Fibroblast of lung (primary cell): ENCODE measurements around the gene CCNL1. TPM values are rescaled to one million over a fixed set of nuclear protein-coding genes. Genes with fewer than 3 reads are reported as not detected.
A peak's percentile ranks its signal among the peaks of the same experiment; 100 is the strongest.

Experiments
- DNase-seq, 2 donors: peaks; one replicate each; pipeline versions ENCODE4 v3.0.0 to v3.0.0-alpha.2; 2010; ENCODE audit warnings: low read depth in 2 of 2
- H2AFZ ChIP-seq: 2 replicates; pipeline ENCODE4 v1.5.1; 2012; ENCODE audit warnings: low read length, control low read depth, inconsistent platforms
- H3K27ac ChIP-seq: 2 replicates; pipeline ENCODE4 v1.5.1; 2011; ENCODE audit warnings: low read length, control low read depth; ENCODE audit not compliant: insufficient read depth
- H3K27me3 ChIP-seq: 2 replicates; pipeline ENCODE4 v1.5.1; 2011; ENCODE audit warnings: mild to moderate bottlenecking, low read length; ENCODE audit not compliant: control insufficient read depth, insufficient read depth
- H3K36me3 ChIP-seq: 2 replicates; pipeline ENCODE4 v1.5.1; 2011; ENCODE audit warnings: low read length; ENCODE audit not compliant: control insufficient read depth, insufficient read depth
- H3K4me1 ChIP-seq: 2 replicates; pipeline ENCODE4 v1.5.1; 2011; ENCODE audit warnings: low read length; ENCODE audit not compliant: control insufficient read depth, insufficient read depth; ENCODE audit errors: extremely low read depth
- H3K4me2 ChIP-seq: 2 replicates; pipeline ENCODE4 v1.5.1; 2011; ENCODE audit warnings: low read length, control low read depth; ENCODE audit not compliant: insufficient read depth; ENCODE audit errors: extremely low read depth
- H3K4me3 ChIP-seq, 4 experiments: fragments of 200-600 bp in 1 of 4; sonication (generic) in 1 of 4; replicated peaks in 1 of 4; 2 replicates each; pipeline ENCODE4 v1.5.1; 2011 to 2016; ENCODE audit warnings: low read length in 4 of 4, low read depth in 3 of 4, mild to moderate bottlenecking in 3 of 4, control low read depth in 2 of 4, inconsistent platforms in 1 of 4, mixed read lengths in 1 of 4; ENCODE audit not compliant: insufficient read depth in 1 of 4; ENCODE audit errors: control extremely low read depth in 1 of 4
- H3K79me2 ChIP-seq: 2 replicates; pipeline ENCODE4 v1.5.1; 2012; ENCODE audit warnings: mild to moderate bottlenecking, low read length, inconsistent platforms; ENCODE audit not compliant: control insufficient read depth, insufficient read depth
- H3K9ac ChIP-seq: 2 replicates; pipeline ENCODE4 v1.5.1; 2011; ENCODE audit warnings: mild to moderate bottlenecking, low read length, control low read depth; ENCODE audit not compliant: insufficient read depth
- H3K9me3 ChIP-seq: 2 replicates; pipeline ENCODE4 v1.5.1; 2012; ENCODE audit warnings: low read depth, low read length; ENCODE audit not compliant: control insufficient read depth, insufficient read depth
- H4K20me1 ChIP-seq: 2 replicates; pipeline ENCODE4 v1.5.1; 2011; ENCODE audit warnings: low read length; ENCODE audit not compliant: control insufficient read depth, insufficient read depth; ENCODE audit errors: extremely low read depth
- CTCF ChIP-seq, 2 donors: IDR thresholded peaks in 1 of 2; conservative IDR thresholded peaks in 1 of 2; 1 replicate in 1 of 2; 2 replicates in 1 of 2; pipeline ENCODE4 v1.5.1; 2011 to 2012; ENCODE audit warnings: low read length in 2 of 2, control low read depth in 1 of 2, inconsistent platforms in 1 of 2, low read depth in 1 of 2, mild to moderate bottlenecking in 1 of 2
- EZH2 ChIP-seq: IDR thresholded peaks from 2 replicates; pipeline ENCODE4 v1.5.1; 2012; ENCODE audit warnings: low read length, control low read depth, mild to moderate bottlenecking; ENCODE audit errors: missing control alignments
- polyA plus RNA-seq, 2 donors: library from polyadenylated mRNA; depleted of rRNA in 1 of 2; stranded (reverse) in 1 of 2; unstranded in 1 of 2; fragments of >200 nt; gene quantifications; 2 replicates each; pipeline ENCODE4 v1.2.1, GENCODE V29; 2011 to 2012; ENCODE audit warnings: missing spikeins in 1 of 2
- total RNA-seq: library from RNA; depleted of rRNA; stranded (reverse); fragments of >200 nt; gene quantifications from 2 replicates; pipeline ENCODE4 v1.2.1, GENCODE V29; 2014

The CCNL1 gene
- total and polyA plus RNA-seq, 2 donors (not counting 1 experiment from before 2014, with no cell fraction given): 63.8 to 219 TPM

GRCh38 chr3:157132341-157132740 lies 27.6 kb downstream of the CCNL1 start:
- Histone ChIP-seq H3K4me1 (peaks cover 21% of the 10 kb centered on the region), H3K9me3 (no peaks in the 10 kb centered on the region), H4K20me1 (no peaks in the 10 kb centered on the region), H2AFZ (no peak overlapping the region), H3K4me3 (no peak overlapping the region), H3K4me2 (no peak overlapping the region), H3K27ac (no peak overlapping the region), H3K36me3 (no peaks in the 10 kb centered on the region), H3K27me3 (no peaks in the 10 kb centered on the region), H3K79me2 (no peaks in the 10 kb centered on the region), H3K9ac (no peak overlapping the region)
- DNase-seq: no peak
- no peak for TF ChIP-seq EZH2
- TF ChIP-seq CTCF (conservative IDR thresholded peaks at IDR 0.05 in 1 of 2, IDR thresholded peaks at IDR 0.05 in 1 of 2; ENCODE audit: low read depth in 1 of 2, low read length in 2 of 2): no peak

- H3K27me3 ChIP-seq: no peaks in the 10 kb centered on the region
- no peaks in the 10 kb centered on the region for H3K9me3 ChIP-seq
- DNase-seq: peak in 1 of 2 donors; percentile 67
- H3K79me2 ChIP-seq: no peaks in the 10 kb centered on the region
- H3K27ac ChIP-seq: no peak overlapping the region
- no peak for TF ChIP-seq EZH2
- TF ChIP-seq CTCF (conservative IDR thresholded peaks at IDR 0.05 in 1 of 2, IDR thresholded peaks at IDR 0.05 in 1 of 2; ENCODE audit: low read depth in 1 of 2, low read length in 2 of 2): no peak
- H4K20me1 ChIP-seq: no peaks in the 10 kb centered on the region
- H3K4me1 ChIP-seq: peaks cover 17% of the 10 kb centered on the region
- no peak overlapping the region for H3K4me3 ChIP-seq
- no peak overlapping the region for H2AFZ ChIP-seq
- H3K4me2 ChIP-seq: no peak overlapping the region
- no peaks in the 10 kb centered on the region for H3K36me3 ChIP-seq
- H3K9ac ChIP-seq: no peak overlapping the region
These were observed 28.1 kb downstream of the CCNL1 start for GRCh38 chr3:157131861-157132260.

GRCh38 chr3:157130467-157131251 lies 29.3 kb downstream of the CCNL1 start:
- H3K4me1 ChIP-seq: peaks cover 12% of the 10 kb centered on the region
- no peak overlapping the region for H3K27ac ChIP-seq
- no peak overlapping the region for H3K4me2 ChIP-seq
- H3K9ac ChIP-seq: no peak overlapping the region
- H4K20me1 ChIP-seq: no peaks in the 10 kb centered on the region
- no peaks in the 10 kb centered on the region for H3K27me3 ChIP-seq
- H3K9me3 ChIP-seq: no peaks in the 10 kb centered on the region
- no peak overlapping the region for H3K4me3 ChIP-seq
- H3K36me3 ChIP-seq: no peaks in the 10 kb centered on the region
- peak; percentile 74 to 76 for DNase-seq
- no peak for TF ChIP-seq EZH2
- TF ChIP-seq CTCF (conservative IDR thresholded peaks at IDR 0.05 in 1 of 2, IDR thresholded peaks at IDR 0.05 in 1 of 2; ENCODE audit: low read depth in 1 of 2, low read length in 2 of 2): peak; percentile 54 to 68
- no peaks in the 10 kb centered on the region for H3K79me2 ChIP-seq
- H2AFZ ChIP-seq: no peak overlapping the region
